SJCRH30 (cell line): ENCODE measurements around the gene MORN5. TPM values are rescaled to one million over a fixed set of nuclear protein-coding genes. Genes with fewer than 3 reads are reported as not detected.

Experiments used
- total RNA-seq: library from RNA; depleted of rRNA; stranded (reverse); fragments of >200 nt; shearing (Covaris generic); gene quantifications from 2 replicates; pipeline ENCODE4 v1.2.3, GENCODE V29; 2014; rRNA removed

MORN5 gene
- total RNA-seq, 1 experiment from 2014 or later, result not detected

Other genes with a start within 250 kb of the MORN5 start
- 4.8 and 8.8 TPM in 2 replicates for gene TTLL11, start 66.6 kb upstream of the MORN5 start, total RNA-seq
- gene NDUFA8, start 129 bp upstream of the MORN5 start, total RNA-seq, result 96.1 and 98.8 TPM in 2 replicates
- gene LHX6, start 69.0 kb downstream of the MORN5 start, total RNA-seq, result 6.1 and 6.3 TPM in 2 replicates
- gene RBM18, start 104.9 kb downstream of the MORN5 start, total RNA-seq, result 23.9 and 29.4 TPM in 2 replicates
- 68.0 and 72.0 TPM in 2 replicates for gene MRRF, start 105.0 kb downstream of the MORN5 start, total RNA-seq
- gene PTGS1, start 211.1 kb downstream of the MORN5 start, total RNA-seq, result 0.85 and 1.2 TPM in 2 replicates